Osteocyte (in vitro differentiated cells): ENCODE measurements around the gene CLMP. TPM values are rescaled to one million over a fixed set of nuclear protein-coding genes. Genes with fewer than 3 reads are reported as not detected.
"Not testable (repeated sequence)": the region's sequence is repeated elsewhere in the genome, so short reads cannot be mapped to it uniquely, and the experiment has no call there.

Experiments
- DNase-seq: peaks from one replicate; pipeline ENCODE4 v3.0.0; 2021; ENCODE audit warnings: mixed read lengths; ENCODE audit not compliant: unreplicated experiment; ENCODE audit errors: extremely low spot score
- H3K27ac Mint-ChIP-seq: one replicate; pipeline ENCODE4 v1.8.0; 2021; ENCODE audit warnings: mild to moderate bottlenecking, mixed read lengths; ENCODE audit not compliant: unreplicated experiment
- H3K27me3 Mint-ChIP-seq: one replicate; pipeline ENCODE4 v1.8.0; 2021; ENCODE audit warnings: mixed read lengths; ENCODE audit not compliant: unreplicated experiment
- H3K36me3 Mint-ChIP-seq: one replicate; pipeline ENCODE4 v1.8.0; 2021; ENCODE audit warnings: mixed read lengths; ENCODE audit not compliant: unreplicated experiment
- H3K4me1 Mint-ChIP-seq: one replicate; pipeline ENCODE4 v1.8.0; 2021; ENCODE audit warnings: mixed read lengths; ENCODE audit not compliant: unreplicated experiment
- H3K4me3 Mint-ChIP-seq: one replicate; pipeline ENCODE4 v1.8.0; 2021; ENCODE audit warnings: mild to moderate bottlenecking, moderate library complexity, mixed read lengths; ENCODE audit not compliant: unreplicated experiment
- H3K9me3 Mint-ChIP-seq: one replicate; pipeline ENCODE4 v1.8.0; 2021; ENCODE audit warnings: mixed read lengths; ENCODE audit not compliant: unreplicated experiment
- CTCF ChIP-seq: fragments of 200-600 bp; sonication (generic); IDR thresholded peaks from 2 replicates; pipeline ENCODE4 v1.5.0; 2021; ENCODE audit warnings: antibody characterized with exemption, mild to moderate bottlenecking, moderate library complexity
- total RNA-seq: library from RNA; stranded (reverse); gene quantifications from 2 replicates; pipeline ENCODE4 v1.2.1, GENCODE V29; 2021

The CLMP gene
- total RNA-seq, 1 donor from 2014 or later = 24.8 TPM

DNA sequence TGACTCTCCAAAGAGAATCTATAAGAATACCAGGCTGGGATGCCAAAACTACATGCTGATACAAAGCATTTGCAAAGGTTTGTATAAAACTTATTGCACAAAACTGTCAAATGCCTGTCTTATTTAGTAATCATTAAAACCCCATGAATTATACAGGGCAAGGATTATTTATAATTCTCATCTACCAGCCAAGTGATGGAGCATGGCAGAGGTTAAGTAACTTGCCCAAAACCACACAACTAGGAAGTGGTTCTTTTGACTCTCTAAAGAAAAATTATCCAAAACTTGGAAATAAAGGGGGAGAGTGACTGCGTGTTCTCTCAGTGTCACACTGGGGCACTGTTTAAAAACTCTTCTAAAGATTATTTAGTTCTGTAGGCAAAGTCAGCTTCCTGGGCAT, 17.4 kb upstream of the CLMP start:
- Mint-ChIP-seq H3K27ac (no peak overlapping the region), H3K4me1 (peaks cover 10% of the 10 kb centered on the region), H3K9me3 (no peaks in the 10 kb centered on the region), H3K4me3 (no peak overlapping the region), H3K36me3 (no peaks in the 10 kb centered on the region), H3K27me3 (peaks cover 11% of the 10 kb centered on the region)
- DNase-seq = no peak
- no peak for TF ChIP-seq CTCF

DNA sequence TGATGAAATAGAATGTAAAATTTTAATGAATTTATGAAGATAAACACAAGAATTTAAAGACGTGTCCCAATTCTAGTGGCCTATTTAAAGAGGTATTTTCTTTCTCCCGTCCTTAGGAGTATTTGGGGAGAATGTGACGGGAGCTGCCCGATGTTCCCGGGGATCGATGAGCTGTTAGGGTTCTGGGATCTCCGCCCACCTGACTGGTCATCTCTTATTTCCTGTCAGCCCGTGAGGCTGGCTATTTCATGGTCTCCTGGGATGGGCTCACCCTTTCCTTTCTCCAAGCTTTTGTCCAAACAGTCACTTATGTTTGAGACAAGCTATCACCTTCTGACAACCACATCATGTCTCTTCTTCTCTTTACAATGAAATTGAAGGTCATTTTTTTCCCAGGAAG, 16.9 kb upstream of the CLMP start:
- H3K9me3 Mint-ChIP-seq = no peaks in the 10 kb centered on the region
- H3K4me1 Mint-ChIP-seq = peaks cover 10% of the 10 kb centered on the region
- no peaks in the 10 kb centered on the region for H3K36me3 Mint-ChIP-seq
- H3K27ac Mint-ChIP-seq = no peak overlapping the region
- H3K4me3 Mint-ChIP-seq = no peak overlapping the region
- DNase-seq = no peak
- peaks cover 13% of the 10 kb centered on the region for H3K27me3 Mint-ChIP-seq
- no peak for TF ChIP-seq CTCF

DNA sequence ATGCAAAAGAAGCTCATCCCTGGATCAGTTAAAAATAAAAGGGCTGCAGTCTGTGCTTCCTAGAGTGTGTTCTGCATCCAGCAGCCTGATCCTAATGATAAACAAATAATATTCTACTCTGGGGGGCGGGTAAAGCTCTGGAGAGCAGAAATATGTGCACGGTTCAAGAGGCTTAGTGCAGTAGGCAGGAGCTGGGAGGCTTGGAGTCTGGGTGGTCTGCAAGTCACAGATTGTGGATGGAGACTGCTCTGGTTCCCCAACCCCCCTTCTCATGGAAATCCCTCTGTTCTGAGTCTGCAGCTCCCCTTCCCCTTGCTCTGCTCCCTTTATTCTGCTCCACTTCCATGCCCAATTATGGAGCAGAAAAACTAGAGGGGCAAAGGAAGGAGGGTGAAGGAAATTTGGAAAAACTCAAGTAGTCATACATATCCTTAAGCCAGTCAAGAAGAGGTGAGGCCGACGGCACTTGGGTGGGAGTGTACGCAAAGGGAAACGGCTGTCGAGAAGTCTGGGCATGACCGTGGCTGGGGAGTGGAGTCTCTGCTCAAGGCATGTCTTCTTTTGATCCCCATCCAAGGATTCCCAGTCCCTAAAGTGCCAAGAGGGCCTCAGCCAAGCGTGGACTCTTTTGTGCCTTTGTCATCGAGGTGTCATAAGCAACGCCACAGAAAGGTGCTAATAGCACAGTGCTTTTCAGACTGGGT, 16.3 kb upstream of the CLMP start:
- no peak for TF ChIP-seq CTCF
- no peak overlapping the region for H3K4me3 Mint-ChIP-seq
- peaks cover 10% of the 10 kb centered on the region for H3K4me1 Mint-ChIP-seq
- DNase-seq = no peak
- H3K36me3 Mint-ChIP-seq = no peaks in the 10 kb centered on the region
- peaks cover 16% of the 10 kb centered on the region for H3K27me3 Mint-ChIP-seq
- no peaks in the 10 kb centered on the region for H3K9me3 Mint-ChIP-seq
- H3K27ac Mint-ChIP-seq = no peak overlapping the region

DNA sequence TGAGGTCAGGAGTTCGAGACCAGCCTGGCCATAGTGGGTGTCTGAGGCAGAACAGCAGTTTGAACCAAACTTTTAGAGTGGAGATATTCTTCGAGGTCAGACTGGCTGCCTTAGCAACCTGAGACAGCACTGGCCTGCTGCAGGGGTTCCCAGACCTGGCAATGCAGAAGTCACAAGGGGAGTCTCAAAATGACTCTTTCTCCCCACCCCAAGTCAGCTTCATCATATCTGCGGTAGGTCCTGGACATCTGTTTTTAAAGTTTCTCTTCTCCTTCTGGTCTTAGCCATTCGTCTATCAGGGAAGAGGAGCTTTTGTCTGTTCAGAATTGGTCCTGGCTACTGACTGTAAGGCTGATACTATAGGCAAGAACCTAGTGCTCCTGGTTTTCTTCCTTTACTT, 14.5 kb upstream of the CLMP start:
- Mint-ChIP-seq H3K27me3 (peaks cover 16% of the 10 kb centered on the region), H3K4me1 (peaks cover 10% of the 10 kb centered on the region), H3K36me3 (no peaks in the 10 kb centered on the region), H3K9me3 (no peaks in the 10 kb centered on the region), H3K4me3 (no peak overlapping the region), H3K27ac (no peak overlapping the region)
- no peak for DNase-seq
- no peak for TF ChIP-seq CTCF

GRCh38 chr11:123206791-123207434, 11.9 kb upstream of the CLMP start:
- Mint-ChIP-seq H3K9me3 (no peaks in the 10 kb centered on the region), H3K36me3 (no peaks in the 10 kb centered on the region), H3K27me3 (peaks cover 16% of the 10 kb centered on the region), H3K27ac (no peak overlapping the region), H3K4me3 (no peak overlapping the region), H3K4me1 (peaks cover 8% of the 10 kb centered on the region)
- TF ChIP-seq CTCF = no peak
- no peak for DNase-seq

DNA sequence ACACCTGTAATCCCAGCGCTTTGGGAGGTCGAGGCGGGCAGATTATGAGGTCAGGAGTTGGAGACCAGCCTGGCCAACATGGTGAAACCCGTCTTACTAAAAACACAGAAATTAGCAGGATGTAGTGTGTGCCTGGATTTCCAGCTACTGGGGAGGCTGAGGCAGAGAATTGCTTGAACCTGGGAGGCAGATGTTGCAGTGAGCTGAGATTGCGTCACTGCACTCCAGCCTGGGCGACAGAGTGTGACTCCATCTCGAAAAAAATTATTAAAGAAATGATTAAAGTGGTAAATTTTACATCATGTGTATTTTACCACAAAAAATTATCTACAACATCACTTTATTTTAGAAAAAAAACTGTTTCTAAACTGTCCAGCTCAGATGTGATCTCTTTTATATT, 11.0 kb upstream of the CLMP start:
- not testable (repeated sequence) for H3K27ac Mint-ChIP-seq, H3K4me1 Mint-ChIP-seq, DNase-seq, H3K9me3 Mint-ChIP-seq, H3K36me3 Mint-ChIP-seq, H3K4me3 Mint-ChIP-seq
- peaks cover 16% of the 10 kb centered on the region for H3K27me3 Mint-ChIP-seq
